GM19324 (cell line): ENCODE measurements around the gene NSD2.
"Not testable (repeated sequence)": the region's sequence is repeated elsewhere in the genome, so short reads cannot be mapped to it uniquely, and the experiment has no call there.

Experiments used
- ATAC-seq: cut with Tn5 transposase; IDR thresholded peaks from one replicate; pipeline ENCODE4 v1.9.1; 2021; ENCODE audit warnings: mild to moderate bottlenecking, moderate library complexity; ENCODE audit not compliant: unreplicated experiment, low FRiP score

Gene NSD2

GRCh38 chr4:2024683-2025082 is 153.5 kb downstream of the NSD2 start:
- ATAC-seq, result no peak

DNA sequence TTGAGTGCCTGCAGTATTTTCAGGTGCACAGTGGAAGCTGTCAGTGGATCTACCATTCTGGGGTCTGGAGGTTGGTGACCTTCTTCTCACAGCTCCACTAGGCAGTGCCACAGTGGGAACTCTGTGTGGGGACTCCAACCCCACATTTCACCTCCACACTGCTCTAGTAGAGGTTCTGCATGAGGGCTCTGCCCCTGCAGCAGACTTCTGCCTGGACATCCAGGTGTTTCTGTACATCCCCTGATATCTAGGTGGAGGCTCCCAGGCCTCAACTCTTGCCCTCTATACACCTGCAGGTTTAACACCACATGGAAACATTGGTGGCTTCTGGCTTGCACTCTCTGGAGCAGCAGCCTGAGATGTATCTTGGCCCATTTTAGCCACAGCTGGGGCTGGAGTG is 154.6 kb downstream of the NSD2 start:
- ATAC-seq, result no peak

GRCh38 chr4:2027120-2027519 is 155.9 kb downstream of the NSD2 start:
- not testable (repeated sequence) for ATAC-seq

DNA sequence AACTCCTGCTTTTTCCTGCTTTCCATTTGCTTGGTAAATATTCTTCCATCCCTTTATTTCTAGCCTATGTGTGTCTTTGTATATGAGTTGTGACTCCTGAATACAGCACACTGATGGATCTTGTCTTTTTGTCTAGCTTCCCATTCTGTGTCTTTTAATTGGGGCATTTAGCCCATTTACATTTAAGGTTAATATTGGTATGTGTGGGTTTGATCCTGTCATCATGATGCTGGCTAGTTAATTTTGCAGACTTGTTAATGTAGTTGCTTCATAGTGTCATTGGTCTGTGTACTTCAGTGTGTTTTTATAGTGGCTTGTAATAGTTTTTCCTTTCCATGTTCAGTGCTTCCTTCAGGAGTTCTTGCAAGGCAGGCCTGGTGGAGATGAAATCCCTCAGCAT is 160.0 kb downstream of the NSD2 start:
- ATAC-seq, result not testable (repeated sequence)
